ENCODE results near the gene EIPR1. TPM values are rescaled to one million over a fixed set of nuclear protein-coding genes. Genes with fewer than 3 reads are reported as not detected.

The EIPR1 gene
- total RNA-seq, 2 experiments from 2014 or later, result 36.2 to 42.7 TPM

DNA sequence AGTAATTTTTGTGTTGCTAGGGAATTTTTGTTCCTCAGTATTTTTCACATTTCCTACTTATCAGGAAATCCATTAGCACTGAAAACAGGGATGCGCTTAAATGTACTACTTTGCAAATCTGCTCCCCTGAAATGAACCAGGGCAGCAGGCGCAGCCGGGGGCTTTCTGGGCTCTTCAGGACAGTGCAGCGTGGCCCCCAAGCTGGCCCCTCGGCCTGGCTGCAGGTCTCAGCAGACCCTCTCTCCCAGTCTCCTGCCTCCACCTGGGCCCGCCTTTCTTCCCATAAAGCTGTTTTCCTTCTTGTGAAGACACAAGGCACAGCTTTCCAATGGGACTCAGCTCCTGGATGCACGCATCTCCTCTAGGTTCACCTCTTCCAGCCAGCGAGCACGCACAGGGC is 35.3 kb downstream of the EIPR1 start:
- no peaks in the 10 kb centered on the region for H3K27me3 Mint-ChIP-seq
- no peak overlapping the region for H3K4me3 Mint-ChIP-seq
- no peaks in the 10 kb centered on the region for H3K4me1 Mint-ChIP-seq
- H3K9me3 Mint-ChIP-seq, result no peaks in the 10 kb centered on the region
- CTCF ChIA-PET, result no interaction called here
- POLR2A ChIA-PET, result no interaction called here
- peaks cover 11% of the 10 kb centered on the region for H3K36me3 Mint-ChIP-seq (ENCODE audit: low read depth)
- no peak for DNase-seq
- peak overlapping the region; percentile 6 for H3K27ac Mint-ChIP-seq

DNA sequence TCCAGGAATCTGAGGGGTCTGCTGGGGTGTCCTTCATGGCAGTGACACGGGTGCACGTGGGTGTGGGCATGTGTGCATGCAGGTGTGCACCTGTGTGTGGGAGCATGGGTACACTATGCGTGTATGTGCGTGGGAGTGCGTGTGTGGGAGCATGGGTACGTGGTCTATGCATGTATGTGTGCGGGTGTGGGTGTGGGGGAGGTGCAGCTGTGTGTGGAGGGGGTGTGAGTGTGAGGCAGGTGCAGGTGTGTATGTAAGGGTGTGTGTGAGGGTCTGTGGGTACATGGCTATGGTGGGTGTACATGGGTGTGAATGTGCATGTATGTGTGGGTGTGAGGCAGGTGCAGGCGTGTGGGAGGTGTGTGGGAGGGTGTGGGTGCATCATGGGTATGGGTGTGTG is 36.3 kb downstream of the EIPR1 start:
- ChIA-PET CTCF (no interaction called here), POLR2A (no interaction called here)
- no peak overlapping the region for H3K27ac Mint-ChIP-seq
- H3K27me3 Mint-ChIP-seq, result no peaks in the 10 kb centered on the region
- H3K9me3 Mint-ChIP-seq, result no peaks in the 10 kb centered on the region
- H3K36me3 Mint-ChIP-seq (ENCODE audit: low read depth), result peaks cover 11% of the 10 kb centered on the region
- no peak overlapping the region for H3K4me3 Mint-ChIP-seq
- H3K4me1 Mint-ChIP-seq, result no peaks in the 10 kb centered on the region
- DNase-seq, result no peak

DNA sequence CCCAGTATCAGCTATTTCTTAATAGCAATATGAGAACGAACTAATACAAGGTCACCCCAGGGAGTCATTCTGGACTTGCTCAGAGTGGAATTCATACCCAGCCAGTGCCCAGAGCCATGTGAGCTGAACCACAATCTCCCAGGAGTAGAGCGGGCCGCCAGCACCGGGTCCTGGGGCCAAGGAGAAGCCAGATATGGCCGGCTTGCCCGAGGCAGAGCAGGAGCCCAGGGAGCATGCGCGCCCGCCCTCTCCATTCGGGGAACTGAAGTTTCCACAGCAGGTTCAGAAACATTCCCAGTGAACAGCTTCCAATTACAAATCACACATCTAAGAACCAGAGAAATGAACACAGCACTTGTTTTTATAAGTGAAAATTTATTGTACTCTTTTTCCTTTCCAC is 37.5 kb downstream of the EIPR1 start:
- ChIA-PET POLR2A (no interaction called here), CTCF (no interaction called here)
- Mint-ChIP-seq H3K9me3 (no peaks in the 10 kb centered on the region), H3K27me3 (no peaks in the 10 kb centered on the region), H3K4me1 (no peaks in the 10 kb centered on the region), H3K27ac (no peak overlapping the region), H3K4me3 (no peak overlapping the region), H3K36me3 (ENCODE audit: low read depth) (peaks cover 17% of the 10 kb centered on the region)
- DNase-seq, result no peak

- H3K4me1 Mint-ChIP-seq, result no peaks in the 10 kb centered on the region
- CTCF ChIA-PET, result no interaction called here
- no peak overlapping the region for H3K4me3 Mint-ChIP-seq
- H3K27ac Mint-ChIP-seq, result no peak overlapping the region
- peaks cover 25% of the 10 kb centered on the region for H3K36me3 Mint-ChIP-seq (ENCODE audit: low read depth)
- POLR2A ChIA-PET, result no interaction called here
- no peaks in the 10 kb centered on the region for H3K9me3 Mint-ChIP-seq
- no peaks in the 10 kb centered on the region for H3K27me3 Mint-ChIP-seq
- DNase-seq, result no peak
Observed at GRCh38 chr2:3338340-3338739, 39.3 kb downstream of the EIPR1 start.

DNA sequence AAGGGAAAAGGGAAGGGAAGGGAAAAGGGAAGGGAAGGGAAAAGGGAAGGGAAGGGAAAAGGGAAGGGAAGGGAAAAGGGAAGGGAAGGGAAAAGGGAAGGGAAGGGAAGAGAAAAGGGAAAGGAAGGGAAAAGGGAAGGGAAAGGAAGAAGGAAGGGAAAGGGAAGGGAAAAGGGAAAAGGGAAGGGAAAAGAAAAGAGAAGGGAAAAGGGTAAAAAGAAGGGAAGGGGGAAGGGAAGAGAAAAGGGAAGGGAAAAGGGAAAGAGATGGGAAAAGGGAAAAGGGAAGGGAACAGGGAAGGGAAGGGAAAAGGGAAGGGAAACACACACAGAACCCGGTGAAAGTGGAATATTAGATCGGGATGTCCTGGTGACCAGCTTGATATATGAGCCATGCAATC is 40.8 kb downstream of the EIPR1 start:
- H3K27ac Mint-ChIP-seq, result no peak overlapping the region
- no peaks in the 10 kb centered on the region for H3K4me1 Mint-ChIP-seq
- H3K9me3 Mint-ChIP-seq, result peaks cover 3% of the 10 kb centered on the region
- POLR2A ChIA-PET, result no interaction called here
- CTCF ChIA-PET, result no interaction called here
- DNase-seq, result no peak
- peaks cover 39% of the 10 kb centered on the region for H3K36me3 Mint-ChIP-seq (ENCODE audit: low read depth)
- H3K27me3 Mint-ChIP-seq, result no peaks in the 10 kb centered on the region
- no peak overlapping the region for H3K4me3 Mint-ChIP-seq

GRCh38 chr2:3334392-3335345 is 42.9 kb downstream of the EIPR1 start:
- H3K4me1 Mint-ChIP-seq, result no peaks in the 10 kb centered on the region
- peaks cover 14% of the 10 kb centered on the region for H3K9me3 Mint-ChIP-seq
- H3K36me3 Mint-ChIP-seq (ENCODE audit: low read depth), result peaks cover 47% of the 10 kb centered on the region
- no peaks in the 10 kb centered on the region for H3K27me3 Mint-ChIP-seq
- CTCF ChIA-PET, result no interaction called here
- no peak for DNase-seq
- H3K27ac Mint-ChIP-seq, result no peak overlapping the region
- H3K4me3 Mint-ChIP-seq, result no peak overlapping the region
- POLR2A ChIA-PET, result no interaction called here

- Mint-ChIP-seq H3K27me3 (no peaks in the 10 kb centered on the region), H3K4me1 (no peaks in the 10 kb centered on the region), H3K36me3 (ENCODE audit: low read depth) (peaks cover 47% of the 10 kb centered on the region), H3K27ac (no peak overlapping the region), H3K9me3 (peaks cover 14% of the 10 kb centered on the region), H3K4me3 (no peak overlapping the region)
- POLR2A ChIA-PET, result no interaction called here
- CTCF ChIA-PET, result no interaction called here
- no peak for DNase-seq
Observed at GRCh38 chr2:3332133-3332532, 45.5 kb downstream of the EIPR1 start.

GRCh38 chr2:3329491-3329890 is 48.1 kb downstream of the EIPR1 start:
- H3K4me1 Mint-ChIP-seq, result no peaks in the 10 kb centered on the region
- no peaks in the 10 kb centered on the region for H3K27me3 Mint-ChIP-seq
- H3K27ac Mint-ChIP-seq, result peak overlapping the region; percentile 54
- peaks cover 31% of the 10 kb centered on the region for H3K36me3 Mint-ChIP-seq (ENCODE audit: low read depth)
- H3K4me3 Mint-ChIP-seq, result no peak overlapping the region
- ChIA-PET POLR2A (no interaction called here), CTCF (no interaction called here)
- DNase-seq, result no peak
- peaks cover 14% of the 10 kb centered on the region for H3K9me3 Mint-ChIP-seq

GRCh38 chr2:3326871-3327270 is 50.7 kb downstream of the EIPR1 start:
- Mint-ChIP-seq H3K27ac (no peak overlapping the region), H3K36me3 (ENCODE audit: low read depth) (peaks cover 14% of the 10 kb centered on the region), H3K27me3 (no peaks in the 10 kb centered on the region), H3K9me3 (peaks cover 11% of the 10 kb centered on the region), H3K4me3 (no peak overlapping the region), H3K4me1 (no peaks in the 10 kb centered on the region)
- ChIA-PET CTCF (no interaction called here), POLR2A (no interaction called here)
- DNase-seq, result no peak

DNA sequence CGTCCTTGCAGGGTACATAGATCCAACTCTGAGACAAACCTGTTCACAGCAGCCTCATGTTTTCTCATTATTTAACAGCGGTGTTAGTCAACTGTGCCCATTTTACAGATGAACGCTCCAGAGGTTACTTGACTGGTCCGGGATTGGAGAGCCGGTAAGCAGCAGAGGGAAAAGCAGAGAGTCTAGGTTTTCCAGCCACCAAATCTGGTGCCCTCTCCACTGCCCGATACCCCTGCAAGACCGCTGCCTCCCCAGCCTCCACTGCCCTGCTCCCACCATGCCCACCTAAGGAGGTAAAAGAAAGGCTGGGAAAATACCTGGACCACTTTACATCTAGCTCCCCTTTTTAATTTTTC is 51.5 kb downstream of the EIPR1 start:
- no peaks in the 10 kb centered on the region for H3K27me3 Mint-ChIP-seq
- ChIA-PET CTCF (no interaction called here), POLR2A (no interaction called here)
- no peak for DNase-seq
- H3K27ac Mint-ChIP-seq, result no peak overlapping the region
- no peak overlapping the region for H3K4me3 Mint-ChIP-seq
- no peaks in the 10 kb centered on the region for H3K4me1 Mint-ChIP-seq
- peaks cover 14% of the 10 kb centered on the region for H3K36me3 Mint-ChIP-seq (ENCODE audit: low read depth)
- peaks cover 11% of the 10 kb centered on the region for H3K9me3 Mint-ChIP-seq

- Mint-ChIP-seq H3K4me3 (no peak overlapping the region), H3K4me1 (no peaks in the 10 kb centered on the region), H3K27ac (no peak overlapping the region), H3K27me3 (no peaks in the 10 kb centered on the region), H3K36me3 (ENCODE audit: low read depth) (peaks cover 9% of the 10 kb centered on the region), H3K9me3 (peaks cover 6% of the 10 kb centered on the region)
- POLR2A ChIA-PET, result no interaction called here
- DNase-seq, result no peak
- CTCF ChIA-PET, result no interaction called here
Observed at GRCh38 chr2:3325458-3326181, 52.0 kb downstream of the EIPR1 start.

GRCh38 chr2:3324404-3325281 is 53.0 kb downstream of the EIPR1 start:
- no peak overlapping the region for H3K27ac Mint-ChIP-seq
- DNase-seq, result no peak
- H3K9me3 Mint-ChIP-seq, result no peaks in the 10 kb centered on the region
- CTCF ChIA-PET, result no interaction called here
- H3K36me3 Mint-ChIP-seq (ENCODE audit: low read depth), result peaks cover 2% of the 10 kb centered on the region
- POLR2A ChIA-PET, result no interaction called here
- H3K27me3 Mint-ChIP-seq, result no peaks in the 10 kb centered on the region
- H3K4me1 Mint-ChIP-seq, result no peaks in the 10 kb centered on the region
- H3K4me3 Mint-ChIP-seq, result no peak overlapping the region

DNA sequence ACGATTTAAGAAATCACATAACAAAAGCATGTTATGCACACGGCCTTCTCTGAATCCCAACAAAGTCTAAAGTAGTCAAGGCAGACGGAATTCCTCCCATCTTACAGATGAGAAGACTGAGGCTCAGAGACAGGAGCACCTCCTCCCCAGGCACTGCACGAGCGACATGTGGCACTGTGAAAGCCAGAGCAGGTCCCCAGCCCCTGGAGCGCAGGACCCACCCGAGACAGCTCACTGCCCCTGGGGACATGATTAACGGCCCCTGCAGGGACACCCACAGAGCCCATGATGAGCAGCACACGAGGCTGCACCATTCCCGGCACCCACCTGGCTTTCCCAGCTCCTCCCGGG is 53.6 kb downstream of the EIPR1 start:
- Mint-ChIP-seq H3K36me3 (ENCODE audit: low read depth) (peaks cover 4% of the 10 kb centered on the region), H3K27ac (no peak overlapping the region), H3K27me3 (no peaks in the 10 kb centered on the region), H3K4me3 (no peak overlapping the region), H3K4me1 (no peaks in the 10 kb centered on the region), H3K9me3 (no peaks in the 10 kb centered on the region)
- CTCF ChIA-PET, result no interaction called here
- POLR2A ChIA-PET, result no interaction called here
- DNase-seq, result no peak
